ENCODE measurements around the gene BMPR1A. TPM values are rescaled to one million over a fixed set of nuclear protein-coding genes. Genes with fewer than 3 reads are reported as not detected.

Gene BMPR1A
- total and polyA plus RNA-seq, 9 of the 15 experiments (the other 6 are each of a cell fraction or from before 2014, with no cell fraction given): 1.6 to 17.5 (median 9.1) TPM

DNA sequence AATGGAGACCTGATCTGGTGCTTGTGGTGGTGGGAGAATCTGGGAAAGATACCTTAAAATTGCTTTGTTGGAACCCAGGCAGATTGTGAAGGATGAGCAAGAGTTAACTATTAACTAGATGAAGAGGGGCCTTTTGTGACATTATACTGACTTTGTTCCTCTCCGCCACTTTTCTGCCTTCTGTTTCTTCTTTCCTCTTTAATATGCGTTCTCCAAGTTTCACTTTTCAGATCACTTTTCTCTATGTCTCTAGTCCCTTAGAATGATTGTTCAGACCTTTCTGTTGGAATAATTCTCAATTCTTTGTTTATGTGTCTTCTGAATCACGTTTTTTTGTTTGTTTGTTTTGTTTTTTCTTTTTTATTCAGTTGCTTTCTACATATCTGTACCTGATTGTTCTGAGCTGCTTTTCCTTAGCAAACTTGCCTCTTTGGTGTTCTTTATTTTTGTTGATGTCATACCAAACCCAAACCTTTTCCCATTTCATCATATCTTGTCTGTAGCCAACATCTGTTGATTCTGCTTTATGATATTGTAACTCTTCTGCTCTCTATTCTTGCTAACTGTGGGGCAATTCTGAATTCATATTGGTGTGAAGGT is 2.8 kb downstream of the BMPR1A start (continued):
- TF ChIP-seq, protein P1, sequence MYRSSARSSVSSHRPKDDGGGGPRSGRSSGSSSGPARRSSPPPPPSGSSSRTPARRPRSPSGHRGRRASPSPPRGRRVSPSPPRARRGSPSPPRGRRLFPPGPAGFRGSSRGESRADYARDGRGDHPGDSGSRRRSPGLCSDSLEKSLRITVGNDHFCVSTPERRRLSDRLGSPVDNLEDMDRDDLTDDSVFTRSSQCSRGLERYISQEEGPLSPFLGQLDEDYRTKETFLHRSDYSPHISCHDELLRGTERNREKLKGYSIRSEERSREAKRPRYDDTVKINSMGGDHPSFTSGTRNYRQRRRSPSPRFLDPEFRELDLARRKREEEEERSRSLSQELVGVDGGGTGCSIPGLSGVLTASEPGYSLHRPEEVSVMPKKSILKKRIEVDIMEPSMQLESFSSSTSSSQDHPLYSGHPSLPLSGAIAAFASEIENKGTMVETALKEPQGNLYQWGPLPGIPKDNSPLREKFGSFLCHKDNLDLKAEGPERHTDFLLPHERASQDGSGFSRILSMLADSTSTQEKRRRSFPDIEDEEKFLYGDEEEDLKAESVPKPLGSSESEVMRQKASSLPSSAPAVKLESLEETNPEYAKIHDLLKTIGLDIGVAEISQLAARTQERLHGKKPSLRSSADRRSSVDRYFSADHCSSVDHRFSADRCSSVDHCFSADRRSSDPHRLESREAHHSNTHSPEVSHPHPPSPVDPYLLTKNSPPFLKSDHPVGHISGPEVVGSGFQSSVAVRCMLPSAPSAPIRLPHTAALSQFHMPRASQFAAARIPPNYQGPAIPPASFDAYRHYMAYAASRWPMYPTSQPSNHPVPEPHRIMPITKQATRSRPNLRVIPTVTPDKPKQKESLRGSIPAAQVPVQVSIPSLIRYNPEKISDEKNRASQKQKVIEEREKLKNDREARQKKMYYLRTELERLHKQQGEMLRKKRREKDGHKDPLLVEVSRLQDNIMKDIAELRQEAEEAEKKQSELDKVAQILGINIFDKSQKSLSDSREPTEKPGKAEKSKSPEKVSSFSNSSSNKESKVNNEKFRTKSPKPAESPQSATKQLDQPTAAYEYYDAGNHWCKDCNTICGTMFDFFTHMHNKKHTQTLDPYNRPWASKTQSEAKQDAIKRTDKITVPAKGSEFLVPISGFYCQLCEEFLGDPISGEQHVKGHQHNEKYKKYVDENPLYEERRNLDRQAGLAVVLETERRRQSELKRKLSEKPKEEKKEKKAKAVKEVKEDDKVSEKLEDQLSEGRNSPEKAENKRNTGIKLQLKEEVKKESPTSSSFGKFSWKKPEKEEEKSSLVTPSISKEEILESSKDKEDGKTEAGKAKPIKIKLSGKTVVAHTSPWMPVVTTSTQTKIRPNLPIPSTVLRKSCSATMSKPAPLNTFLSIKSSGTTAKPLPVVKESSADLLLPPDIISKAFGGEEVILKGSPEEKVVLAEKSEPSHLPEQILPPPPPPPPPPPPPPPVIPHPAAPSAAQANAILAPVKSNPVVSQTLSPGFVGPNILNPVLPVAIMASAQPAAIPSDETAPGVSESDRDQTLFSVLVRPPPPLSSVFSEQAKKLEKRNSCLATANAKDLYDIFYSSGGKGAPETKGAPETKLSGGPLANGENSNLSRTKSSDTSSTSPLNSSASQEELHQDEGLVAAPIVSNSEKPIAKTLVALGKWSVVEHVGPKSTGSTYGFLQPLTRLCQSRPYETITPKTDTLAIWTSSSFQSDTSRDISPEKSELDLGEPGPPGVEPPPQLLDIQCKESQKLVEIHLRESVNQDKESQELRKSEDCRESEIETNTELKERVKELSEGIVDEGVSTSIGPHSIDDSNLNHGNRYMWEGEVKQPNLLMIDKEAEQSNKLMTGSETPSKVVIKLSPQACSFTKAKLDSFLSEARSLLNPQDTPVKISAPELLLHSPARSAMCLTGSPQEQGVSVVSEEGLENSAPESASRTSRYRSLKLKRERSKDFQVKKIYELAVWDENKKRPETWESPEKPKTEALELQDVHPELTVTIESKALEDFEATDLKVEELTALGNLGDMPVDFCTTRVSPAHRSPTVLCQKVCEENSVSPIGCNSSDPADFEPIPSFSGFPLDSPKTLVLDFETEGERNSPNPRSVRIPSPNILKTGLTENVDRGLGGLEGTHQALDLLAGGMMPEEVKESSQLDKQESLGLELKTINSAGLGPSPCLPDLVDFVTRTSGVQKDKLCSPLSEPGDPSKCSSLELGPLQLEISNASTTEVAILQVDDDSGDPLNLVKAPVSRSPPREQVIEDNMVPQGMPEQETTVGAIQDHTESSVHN (IDR thresholded peaks at IDR 0.05; ENCODE audit: borderline replicate concordance in 1 of 2, low read depth in 1 of 2): peak in 1 of 2 experiments; percentile 46; a peak in 1 of 4 replicates
- TF ChIP-seq, protein P2, sequence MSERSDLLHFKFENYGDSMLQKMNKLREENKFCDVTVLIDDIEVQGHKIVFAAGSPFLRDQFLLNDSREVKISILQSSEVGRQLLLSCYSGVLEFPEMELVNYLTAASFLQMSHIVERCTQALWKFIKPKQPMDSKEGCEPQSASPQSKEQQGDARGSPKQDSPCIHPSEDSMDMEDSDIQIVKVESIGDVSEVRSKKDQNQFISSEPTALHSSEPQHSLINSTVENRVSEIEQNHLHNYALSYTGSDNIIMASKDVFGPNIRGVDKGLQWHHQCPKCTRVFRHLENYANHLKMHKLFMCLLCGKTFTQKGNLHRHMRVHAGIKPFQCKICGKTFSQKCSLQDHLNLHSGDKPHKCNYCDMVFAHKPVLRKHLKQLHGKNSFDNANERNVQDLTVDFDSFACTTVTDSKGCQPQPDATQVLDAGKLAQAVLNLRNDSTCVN (CRISPR knock-in tag; IDR thresholded peaks at IDR 0.05): no peak
- TF ChIP-seq, protein P3, sequence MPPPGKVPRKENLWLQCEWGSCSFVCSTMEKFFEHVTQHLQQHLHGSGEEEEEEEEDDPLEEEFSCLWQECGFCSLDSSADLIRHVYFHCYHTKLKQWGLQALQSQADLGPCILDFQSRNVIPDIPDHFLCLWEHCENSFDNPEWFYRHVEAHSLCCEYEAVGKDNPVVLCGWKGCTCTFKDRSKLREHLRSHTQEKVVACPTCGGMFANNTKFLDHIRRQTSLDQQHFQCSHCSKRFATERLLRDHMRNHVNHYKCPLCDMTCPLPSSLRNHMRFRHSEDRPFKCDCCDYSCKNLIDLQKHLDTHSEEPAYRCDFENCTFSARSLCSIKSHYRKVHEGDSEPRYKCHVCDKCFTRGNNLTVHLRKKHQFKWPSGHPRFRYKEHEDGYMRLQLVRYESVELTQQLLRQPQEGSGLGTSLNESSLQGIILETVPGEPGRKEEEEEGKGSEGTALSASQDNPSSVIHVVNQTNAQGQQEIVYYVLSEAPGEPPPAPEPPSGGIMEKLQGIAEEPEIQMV (tag; conservative IDR thresholded peaks at IDR 0.05; ENCODE audit: low read depth): no peak
- TF ChIP-seq, protein P4, sequence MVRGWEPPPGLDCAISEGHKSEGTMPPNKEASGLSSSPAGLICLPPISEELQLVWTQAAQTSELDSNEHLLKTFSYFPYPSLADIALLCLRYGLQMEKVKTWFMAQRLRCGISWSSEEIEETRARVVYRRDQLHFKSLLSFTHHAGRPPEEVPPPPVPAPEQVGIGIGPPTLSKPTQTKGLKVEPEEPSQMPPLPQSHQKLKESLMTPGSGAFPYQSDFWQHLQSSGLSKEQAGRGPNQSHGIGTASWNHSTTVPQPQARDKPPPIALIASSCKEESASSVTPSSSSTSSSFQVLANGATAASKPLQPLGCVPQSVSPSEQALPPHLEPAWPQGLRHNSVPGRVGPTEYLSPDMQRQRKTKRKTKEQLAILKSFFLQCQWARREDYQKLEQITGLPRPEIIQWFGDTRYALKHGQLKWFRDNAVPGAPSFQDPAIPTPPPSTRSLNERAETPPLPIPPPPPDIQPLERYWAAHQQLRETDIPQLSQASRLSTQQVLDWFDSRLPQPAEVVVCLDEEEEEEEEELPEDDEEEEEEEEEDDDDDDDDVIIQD (CRISPR knock-in tag; IDR thresholded peaks at IDR 0.05): no peak
- TF ChIP-seq, protein P5, sequence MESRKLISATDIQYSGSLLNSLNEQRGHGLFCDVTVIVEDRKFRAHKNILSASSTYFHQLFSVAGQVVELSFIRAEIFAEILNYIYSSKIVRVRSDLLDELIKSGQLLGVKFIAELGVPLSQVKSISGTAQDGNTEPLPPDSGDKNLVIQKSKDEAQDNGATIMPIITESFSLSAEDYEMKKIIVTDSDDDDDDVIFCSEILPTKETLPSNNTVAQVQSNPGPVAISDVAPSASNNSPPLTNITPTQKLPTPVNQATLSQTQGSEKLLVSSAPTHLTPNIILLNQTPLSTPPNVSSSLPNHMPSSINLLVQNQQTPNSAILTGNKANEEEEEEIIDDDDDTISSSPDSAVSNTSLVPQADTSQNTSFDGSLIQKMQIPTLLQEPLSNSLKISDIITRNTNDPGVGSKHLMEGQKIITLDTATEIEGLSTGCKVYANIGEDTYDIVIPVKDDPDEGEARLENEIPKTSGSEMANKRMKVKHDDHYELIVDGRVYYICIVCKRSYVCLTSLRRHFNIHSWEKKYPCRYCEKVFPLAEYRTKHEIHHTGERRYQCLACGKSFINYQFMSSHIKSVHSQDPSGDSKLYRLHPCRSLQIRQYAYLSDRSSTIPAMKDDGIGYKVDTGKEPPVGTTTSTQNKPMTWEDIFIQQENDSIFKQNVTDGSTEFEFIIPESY (CRISPR knock-in tag; IDR thresholded peaks at IDR 0.05): no peak
- TF ChIP-seq HNRNPUL1 (IDR thresholded peaks at IDR 0.05; ENCODE audit: low read length) (no peak), NFYB (IDR thresholded peaks at IDR 0.05; ENCODE audit: extremely low read depth, insufficient read length) (no peak), L3MBTL2 (IDR thresholded peaks at IDR 0.05) (no peak), JUND (IDR thresholded peaks at IDR 0.05; ENCODE audit: borderline replicate concordance, low read depth, low read length) (0 out of 2 replicates have a peak, but pooled peaks have one; percentile 35), JUND (tag; IDR thresholded peaks at IDR 0.05; ENCODE audit: borderline replicate concordance, low read depth, low read length) (0 out of 3 replicates have a peak, but pooled peaks have one; percentile 42)

Data from K562 (cell line).